Heart left ventricle (tissue), 16 donors: ENCODE results near the gene G6PC3. TPM values are rescaled to one million over a fixed set of nuclear protein-coding genes. Genes with fewer than 3 reads are reported as not detected.

Source experiments
- ATAC-seq, 4 donors: fragments of 200-7000 bp; cut with Tn5 transposase; one replicate each; pipeline ENCODE4 v1.9.1; 2020 to 2022; ENCODE audit warnings: moderate library complexity in 4 of 4, mild to moderate bottlenecking in 3 of 4, moderate number of reproducible peaks in 1 of 4
- DNase-seq, 5 donors: peaks; one replicate each; pipeline ENCODE4 v3.0.0-alpha.2; 2020
- H3K27ac ChIP-seq, 12 donors: fragments of 200-600 bp; sonication (generic) in 4 of 12; one replicate each; pipeline versions ENCODE4 v1.5.0 to v1.8.0; 2016 to 2022; ENCODE audit warnings: mild to moderate bottlenecking in 2 of 12
- H3K27me3 ChIP-seq, 9 donors: fragments of 200-600 bp; sonication (generic) in 2 of 9; one replicate each; pipeline versions ENCODE4 v1.5.1 to v1.8.0; 2016 to 2022; ENCODE audit warnings: mild to moderate bottlenecking in 3 of 9
- H3K36me3 ChIP-seq, 9 donors: fragments of 200-600 bp; sonication (generic) in 2 of 9; one replicate each; pipeline versions ENCODE4 v1.5.0 to v1.8.0; 2018 to 2022; ENCODE audit warnings: mild to moderate bottlenecking in 2 of 9
- H3K4me1 ChIP-seq, 12 donors: fragments of 200-600 bp; sonication (generic) in 4 of 12; one replicate each; pipeline versions ENCODE4 v1.5.0 to v1.8.0; 2016 to 2022; ENCODE audit warnings: mild to moderate bottlenecking in 3 of 12
- H3K4me3 ChIP-seq, 12 donors: fragments of 200-600 bp; sonication (generic) in 4 of 12; one replicate each; pipeline versions ENCODE4 v1.5.0 to v1.8.0; 2017 to 2022; ENCODE audit warnings: mild to moderate bottlenecking in 9 of 12, moderate library complexity in 4 of 12
- H3K9me3 ChIP-seq, 12 donors: fragments of 200-600 bp; sonication (generic) in 4 of 12; one replicate each; pipeline versions ENCODE4 v1.5.0 to v1.8.0; 2016 to 2022; ENCODE audit warnings: mild to moderate bottlenecking in 1 of 12
- POLR2A ChIP-seq, 2 donors: fragments of 450-650 bp; IDR thresholded peaks; one replicate each; pipeline ENCODE4 v1.6.1; 2017; ENCODE audit warnings: antibody characterized with exemption in 2 of 2, mild to moderate bottlenecking in 2 of 2, moderate library complexity in 2 of 2
- WGBS, 4 donors: extraction: QIAGEN DNeasy Blood & Tissue Kit in 2 of 4; methylation state at CpG; one replicate each; pipeline versions ENCODE4 v1.1.5 to v1.1.7; 2013 to 2018; 5-methylcytosine and 5-hydroxymethylcytosine counted together
- intact Hi-C, 10 donors: fragments of 100-400 bp; cut with DNase I; formaldehyde crosslinking; loops; one replicate each; pipeline versions ENCODE4 v1.11.1 to v1.14.2; 2022
- polyA plus RNA-seq, 2 donors: library from polyadenylated mRNA; stranded (reverse); fragments of 200-250 nt; gene quantifications; one replicate each; pipeline ENCODE4 v1.2.3, GENCODE V29; 2013
- total RNA-seq, 9 donors: library from RNA; depleted of rRNA in 2 of 9; stranded (reverse); fragments of >200 nt in 2 of 9; fragmentation: NEBNext Ultra II Directional in 3 of 9; extraction: Animal tissue kit (Norgen Biotek cat#: 25700) in 3 of 9; gene quantifications; one replicate each; pipeline versions ENCODE4 v1.1.0 to v1.2.4, GENCODE V29; 2016 to 2023
- TF ChIP-seq, protein P1 (sequence below), 12 donors: fragments of 200-600 bp; sonication (generic) in 4 of 12; IDR thresholded peaks; one replicate each; pipeline versions ENCODE4 v1.5.0 to v1.8.0; 2018 to 2022; ENCODE audit warnings: antibody characterized with exemption in 12 of 12, mild to moderate bottlenecking in 5 of 12
- donor health status: ischemic (EF 13 %, LVEDD 7.1; RV severe dilation, severe dysfunction).
- donor health status: healthy with polysubstance abuse.
- donor health status: DM: no; HTN: yes; CAD: no.
- donor health status: DM: no; HTN: no; CAD: no.
- donor health status: ischemic (EF 25% LVEDD 6.9; RV normal size, moderate dysfunction).
- donor health status: ischemic (EF 25% LVEDD 5.7; RV mildly dilated, moderate dysfunction).
- donor health status: healthy.
- donor health status: DM: yes; HTN: yes; CAD: no.
- donor health status: ischemic (EF 35%, LVEDD 5.7; RV mildly dilated, moderate dysfunction).
- donor health status: nonischemic (EF 11% LVEDD 7.7; RV severe dilation, severe dysfunction).
- donor health status: DM: yes; HTN: yes; CAD: no.
- donor health status: PGD.
- donor health status: ischemic (EF 29% LVEDD 5.4; RV normal size, mild dysfunction).
- donor health status: nonischemic (EF 23%, LVEDD 6.1; RV moderate dilation, normal function).

G6PC3 gene
- total and polyA plus RNA-seq, 11 donors: 28.5 to 75.1 (median 39.1) TPM

DNA sequence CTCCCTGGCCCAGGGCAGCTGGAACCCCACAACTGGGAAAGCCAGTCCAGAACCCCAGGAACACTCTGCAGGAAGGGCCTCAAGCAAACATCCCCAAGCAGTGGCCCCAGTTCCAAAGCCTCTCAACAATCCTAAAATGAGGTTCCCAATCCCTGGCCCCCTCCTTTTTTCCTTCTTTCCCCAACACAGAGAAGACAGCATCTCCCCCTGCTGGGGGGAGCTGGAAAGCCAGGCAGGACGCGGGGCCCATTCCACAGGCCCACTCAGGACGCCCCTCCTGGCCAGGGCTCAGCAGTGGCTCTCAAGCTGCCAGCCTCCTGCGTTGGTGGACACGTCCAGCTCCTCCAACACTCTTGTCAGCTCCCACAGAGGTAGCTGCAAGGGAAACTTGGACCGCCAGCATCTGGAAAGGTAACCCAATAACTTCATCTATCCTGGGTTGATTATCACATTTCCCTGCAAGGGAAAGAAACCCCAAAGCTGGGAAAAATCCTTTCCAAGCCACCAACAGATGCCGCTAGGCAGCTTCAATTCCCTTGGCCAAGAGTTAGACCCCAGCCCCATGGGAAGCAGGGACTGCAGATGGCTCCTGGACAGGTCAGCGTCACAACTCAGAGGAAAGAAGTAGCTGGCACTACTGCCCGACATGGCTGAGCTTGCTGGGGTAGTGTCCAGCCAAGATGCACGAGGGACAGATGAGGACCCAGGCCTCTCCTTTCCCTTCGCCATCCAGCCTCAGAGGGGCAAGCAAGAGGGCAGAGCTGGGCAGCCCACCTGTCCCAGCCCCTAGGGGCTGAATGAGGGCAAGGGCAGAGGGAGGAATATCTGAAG, 45.3 kb downstream of the G6PC3 start:
- TF ChIP-seq, protein P1, sequence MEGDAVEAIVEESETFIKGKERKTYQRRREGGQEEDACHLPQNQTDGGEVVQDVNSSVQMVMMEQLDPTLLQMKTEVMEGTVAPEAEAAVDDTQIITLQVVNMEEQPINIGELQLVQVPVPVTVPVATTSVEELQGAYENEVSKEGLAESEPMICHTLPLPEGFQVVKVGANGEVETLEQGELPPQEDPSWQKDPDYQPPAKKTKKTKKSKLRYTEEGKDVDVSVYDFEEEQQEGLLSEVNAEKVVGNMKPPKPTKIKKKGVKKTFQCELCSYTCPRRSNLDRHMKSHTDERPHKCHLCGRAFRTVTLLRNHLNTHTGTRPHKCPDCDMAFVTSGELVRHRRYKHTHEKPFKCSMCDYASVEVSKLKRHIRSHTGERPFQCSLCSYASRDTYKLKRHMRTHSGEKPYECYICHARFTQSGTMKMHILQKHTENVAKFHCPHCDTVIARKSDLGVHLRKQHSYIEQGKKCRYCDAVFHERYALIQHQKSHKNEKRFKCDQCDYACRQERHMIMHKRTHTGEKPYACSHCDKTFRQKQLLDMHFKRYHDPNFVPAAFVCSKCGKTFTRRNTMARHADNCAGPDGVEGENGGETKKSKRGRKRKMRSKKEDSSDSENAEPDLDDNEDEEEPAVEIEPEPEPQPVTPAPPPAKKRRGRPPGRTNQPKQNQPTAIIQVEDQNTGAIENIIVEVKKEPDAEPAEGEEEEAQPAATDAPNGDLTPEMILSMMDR (IDR thresholded peaks at IDR 0.05): peak; percentile 53 to 83 (median 73)
- no peak for TF ChIP-seq POLR2A (IDR thresholded peaks at IDR 0.05)
- peaks cover 0 to 39% (median 31%) of the 10 kb centered on the region in 9 donors for H3K36me3 ChIP-seq
- intact Hi-C loops: loop anchor here in 6 of 10 donors (5.0 to 10.0 kb wide), 6 partner anchors 33 to 173 kb away; partner anchors contain the start of genes PPY (in 2 of the 6), TMEM101 (in 2 of the 6), G6PC3 (in 1 of the 6) and NAGS (in 1 of the 6)
- WGBS, 4 donors: 40 to 48% (median 45%) methylated on average over 10 to 11 of the region's 11 CpGs
- H3K27ac ChIP-seq: peak overlapping the region in 8 of 12 donors; percentile 8 to 96 (median 32)
- peaks cover 6 to 97% (median 82%) of the 10 kb centered on the region in 12 donors for H3K4me1 ChIP-seq
- ATAC-seq (no peak), DNase-seq (no peak)
- no peak overlapping the region for H3K4me3 ChIP-seq
- H3K27me3 ChIP-seq: no peaks in the 10 kb centered on the region
- no peaks in the 10 kb centered on the region for H3K9me3 ChIP-seq

DNA sequence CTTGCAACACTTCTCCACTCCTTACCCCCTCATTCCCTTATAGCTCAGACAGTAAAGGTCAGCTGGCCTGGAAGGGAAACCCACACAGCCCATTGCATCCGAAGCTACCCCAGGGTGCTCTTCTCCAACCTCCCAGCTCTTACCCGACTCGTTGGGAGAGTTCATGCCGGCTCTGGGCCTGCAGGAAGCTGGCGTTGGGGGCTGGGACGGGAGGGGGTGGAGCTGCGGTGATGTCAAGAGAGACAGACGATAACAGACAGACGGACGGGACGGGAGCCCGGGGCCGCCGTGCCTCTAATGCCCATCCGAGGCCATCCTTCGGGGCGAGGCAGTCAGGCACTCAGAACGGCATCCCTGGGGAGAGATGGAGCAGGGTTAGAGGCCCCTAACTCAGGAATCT, 46.8 kb downstream of the G6PC3 start:
- Histone ChIP-seq H3K27me3 (no peaks in the 10 kb centered on the region), H3K27ac (peak overlapping the region in 1 of 12 donors; percentile 16), H3K9me3 (no peaks in the 10 kb centered on the region), H3K36me3 (peaks cover 0 to 39% (median 31%) of the 10 kb centered on the region in 9 donors), H3K4me1 (peaks cover 0 to 98% (median 80%) of the 10 kb centered on the region in 12 donors), H3K4me3 (no peak overlapping the region)
- no peak for ATAC-seq
- 45 to 65% (median 58%) methylated on average over 15 to 18 of the region's 18 CpGs for WGBS, 4 donors
- no peak for DNase-seq
- TF ChIP-seq, protein P1 (IDR thresholded peaks at IDR 0.05): no peak
- TF ChIP-seq POLR2A (IDR thresholded peaks at IDR 0.05): no peak
- intact Hi-C loops: loop anchor here in 6 of 10 donors (5.0 to 10.0 kb wide), 6 partner anchors 35 to 175 kb away; partner anchors contain the start of genes PPY (in 2 of the 6), TMEM101 (in 2 of the 6), G6PC3 (in 1 of the 6) and NAGS (in 1 of the 6)

DNA sequence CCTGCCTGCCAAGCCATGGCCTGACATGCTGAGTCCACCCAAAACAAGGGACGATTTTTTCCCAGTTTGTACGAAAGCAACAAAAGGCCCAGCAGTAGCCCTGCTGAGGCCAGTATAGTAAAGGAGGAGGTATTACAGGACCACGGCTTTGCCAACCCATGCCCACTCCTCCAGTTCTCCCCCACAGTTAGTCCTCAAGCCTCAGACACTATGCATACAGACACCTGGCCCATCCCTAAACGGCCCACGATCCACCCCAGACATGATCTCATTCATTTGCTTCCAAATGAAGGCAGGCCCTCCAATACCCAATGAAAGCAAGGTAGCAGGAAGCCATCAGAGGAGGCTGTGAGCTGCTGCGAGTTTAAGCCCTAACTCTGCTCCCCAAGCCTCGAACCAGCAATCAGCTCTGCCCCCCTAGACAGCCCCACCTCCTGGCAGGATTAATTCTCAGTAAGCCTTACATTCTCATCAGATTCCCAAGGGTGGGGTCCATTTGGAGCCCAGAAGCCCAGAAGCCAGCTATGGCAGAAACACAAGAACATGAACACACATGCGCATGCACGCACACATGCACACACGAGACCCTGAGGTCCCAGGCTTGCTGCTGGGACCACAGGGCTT, 48.0 kb downstream of the G6PC3 start:
- H3K4me1 ChIP-seq: peaks cover 0 to 91% (median 70%) of the 10 kb centered on the region in 12 donors
- H3K27me3 ChIP-seq: no peaks in the 10 kb centered on the region
- no peak for TF ChIP-seq POLR2A (IDR thresholded peaks at IDR 0.05)
- TF ChIP-seq, protein P1 (IDR thresholded peaks at IDR 0.05): no peak
- ATAC-seq (no peak), DNase-seq (no peak)
- intact Hi-C loops: loop anchor here in 6 of 10 donors (5.0 to 10.0 kb wide), 6 partner anchors 36 to 176 kb away; partner anchors contain the start of genes PPY (in 2 of the 6), TMEM101 (in 2 of the 6), G6PC3 (in 1 of the 6) and NAGS (in 1 of the 6)
- H3K27ac ChIP-seq: peak overlapping the region in 2 of 12 donors; percentile 12 to 13
- 54 to 66% (median 58%) methylated on average over 8 to 10 of the region's 10 CpGs for WGBS, 4 donors
- no peak overlapping the region for H3K4me3 ChIP-seq
- H3K36me3 ChIP-seq: peaks cover 0 to 37% (median 31%) of the 10 kb centered on the region in 9 donors
- H3K9me3 ChIP-seq: no peaks in the 10 kb centered on the region
